Esophagus muscularis mucosa (tissue), 4 donors: ENCODE measurements around the gene DDO.

Experiments used
- CTCF ChIP-seq, 3 experiments: fragments of 200-600 bp in 2 of 3; fragments of 450-650 bp in 1 of 3; sonication (generic) in 2 of 3; IDR thresholded peaks; one replicate each; pipeline ENCODE4 v1.5.1; 2017 to 2019; ENCODE audit warnings: antibody characterized with exemption in 3 of 3, mild to moderate bottlenecking in 2 of 3, moderate library complexity in 1 of 3
- EP300 ChIP-seq: sonication (generic); formaldehyde crosslinking; IDR thresholded peaks from one replicate; pipeline ENCODE4 v1.6.1; 2017; ENCODE audit warnings: antibody characterized with exemption
- POLR2A ChIP-seq: fragments of 450-650 bp; IDR thresholded peaks from one replicate; pipeline ENCODE4 v1.6.1; 2017; ENCODE audit warnings: antibody characterized with exemption, moderate library complexity, mild to moderate bottlenecking, low read depth

GRCh38 chr6:110430741-110431140, 15.4 kb upstream of the DDO start:
- no peak for TF ChIP-seq POLR2A
- TF ChIP-seq CTCF (IDR thresholded peaks at IDR 0.05) = no peak
- TF ChIP-seq EP300 = no peak
